Keratinocyte (primary cell): ENCODE data around the gene SCAP. TPM values are rescaled to one million over a fixed set of nuclear protein-coding genes. Genes with fewer than 3 reads are reported as not detected.

Experiments used
- DNase-seq: peaks from one replicate; pipeline ENCODE4 v3.0.0-alpha.2; 2011; ENCODE audit warnings: low read depth, missing footprints, low spot score
- FAIRE-seq: peaks from 2 replicates; lab custom pipeline; 2011; peaks lifted over from hg19 to GRCh38; lab: Jason Lieb, UNC
- H2AFZ ChIP-seq: 2 replicates; pipeline ENCODE4 v1.6.0; 2012; ENCODE audit warnings: low read length, control low read depth, inconsistent platforms; ENCODE audit not compliant: control insufficient read depth
- H3K27ac ChIP-seq: 2 replicates; pipeline ENCODE4 v1.5.1; 2011; ENCODE audit warnings: low read length; ENCODE audit not compliant: control insufficient read depth, insufficient read depth
- H3K27me3 ChIP-seq: 3 replicates; pipeline ENCODE4 v1.6.0; 2011; ENCODE audit warnings: low read length; ENCODE audit not compliant: control insufficient read depth, insufficient read depth; ENCODE audit errors: extremely low read depth
- H3K36me3 ChIP-seq, 2 experiments: 2 replicates in 1 of 2; 3 replicates in 1 of 2; pipeline ENCODE4 v1.5.1; 2011; ENCODE audit warnings: low read length in 2 of 2, mild to moderate bottlenecking in 1 of 2; ENCODE audit not compliant: control insufficient read depth in 2 of 2, insufficient read depth in 2 of 2; ENCODE audit errors: extremely low read depth in 1 of 2
- H3K4me1 ChIP-seq: 3 replicates; pipeline ENCODE4 v1.5.1; 2011; ENCODE audit warnings: low read length; ENCODE audit not compliant: control insufficient read depth, insufficient read depth; ENCODE audit errors: extremely low read depth
- H3K4me2 ChIP-seq: 3 replicates; pipeline ENCODE4 v1.6.0; 2011; ENCODE audit warnings: low read depth, low read length; ENCODE audit not compliant: control insufficient read depth, insufficient read depth; ENCODE audit errors: extremely low read depth
- H3K4me3 ChIP-seq, 3 experiments: fragments of 200-600 bp in 1 of 3; sonication (generic) in 1 of 3; 2 replicates in 2 of 3; 3 replicates in 1 of 3; pipeline ENCODE4 v1.5.1; 2011 to 2016; ENCODE audit warnings: low read length in 3 of 3, mild to moderate bottlenecking in 3 of 3, control low read depth in 2 of 3, inconsistent platforms in 1 of 3, low read depth in 1 of 3, mixed read lengths in 1 of 3, mixed run types in 1 of 3, moderate library complexity in 1 of 3; ENCODE audit not compliant: control insufficient read depth in 2 of 3, insufficient read depth in 2 of 3; ENCODE audit errors: extremely low read depth in 1 of 3
- H3K79me2 ChIP-seq: 2 replicates; pipeline ENCODE4 v1.6.0; 2012; ENCODE audit warnings: low read length; ENCODE audit not compliant: control insufficient read depth, insufficient read depth
- H3K9ac ChIP-seq: 3 replicates; pipeline ENCODE4 v1.6.0; 2011; ENCODE audit warnings: low read length; ENCODE audit not compliant: control insufficient read depth, insufficient read depth; ENCODE audit errors: extremely low read depth
- H3K9me1 ChIP-seq: 3 replicates; pipeline ENCODE4 v1.6.0; 2011; ENCODE audit warnings: low read length; ENCODE audit not compliant: control insufficient read depth, insufficient read depth; ENCODE audit errors: extremely low read depth
- H3K9me3 ChIP-seq: 2 replicates; pipeline ENCODE4 v1.5.1; 2012; ENCODE audit warnings: low read depth, low read length; ENCODE audit not compliant: control insufficient read depth
- H4K20me1 ChIP-seq: 3 replicates; pipeline ENCODE4 v1.6.0; 2011; ENCODE audit warnings: low read length; ENCODE audit not compliant: control insufficient read depth, insufficient read depth; ENCODE audit errors: extremely low read depth
- EZH2 ChIP-seq: IDR thresholded peaks from one replicate; pipeline ENCODE4 v1.6.1; 2012; ENCODE audit warnings: inconsistent platforms, mild to moderate bottlenecking, low read length, moderate library complexity
- dilution Hi-C: fragments of 300-500 bp; cut with MboI; formaldehyde crosslinking; loops from one replicate; pipeline ENCODE4 v1.7.0; 2020; ENCODE audit warnings: low sequenced_read_pairs; ENCODE audit not compliant: extremely low pct_ligation_motif_present
- polyA minus RNA-seq, 3 experiments: library from RNA; depleted of rRNA, polyadenylated mRNA; stranded (reverse); fragments of >200 nt; gene quantifications; 1 replicate in 1 of 3; 2 replicates in 1 of 3; 3 replicates in 1 of 3; pipeline ENCODE4 v1.2.3, GENCODE V29; 2011
- polyA plus RNA-seq, 5 experiments: library from polyadenylated mRNA; depleted of rRNA in 3 of 5; stranded (reverse) in 3 of 5; stranded (forward) in 1 of 5; unstranded in 1 of 5; fragments of >200 nt; gene quantifications; 1 replicate in 1 of 5; 2 replicates in 3 of 5; 3 replicates in 1 of 5; pipeline versions ENCODE4 v1.2.1 to v1.2.3, GENCODE V29; 2011 to 2012; ENCODE audit warnings: missing spikeins in 2 of 5, low read depth in 1 of 5, low replicate concordance in 1 of 5
- TF ChIP-seq, protein P1 (sequence below), 3 experiments: IDR thresholded peaks in 1 of 3; conservative IDR thresholded peaks in 1 of 3; optimal IDR thresholded peaks in 1 of 3; 2 replicates in 2 of 3; 3 replicates in 1 of 3; pipeline versions ENCODE3 to v1.5.1; 2011; ENCODE audit warnings: low read length in 3 of 3, mild to moderate bottlenecking in 3 of 3, moderate library complexity in 2 of 3, control low read depth in 1 of 3, inconsistent platforms in 1 of 3; ENCODE audit not compliant: insufficient read depth in 2 of 3; ENCODE audit errors: extremely low read depth in 1 of 3

Gene SCAP
- 17.7 to 21.5 TPM (median 18.5 TPM) in 3 replicates for polyA plus RNA-seq
- 16.6 TPM for polyA plus RNA-seq (2011; ENCODE audit: low read depth)
- 11.3 and 12.5 TPM in 2 replicates for polyA plus RNA-seq (2011; cell fraction: cytosol; rRNA removed)
- 51.5 and 60.3 TPM in 2 replicates for polyA plus RNA-seq (2011; cell fraction: nucleus; rRNA removed)
- polyA plus RNA-seq (2012; ENCODE audit: low replicate concordance), result 31.7 and 36.4 TPM in 2 replicates
- 69.4 to 123 TPM (median 73.6 TPM) in 3 replicates for polyA minus RNA-seq
- polyA minus RNA-seq (2011; cell fraction: cytosol; rRNA and poly(A)+ RNA removed), result 41.4 TPM
- 60.6 and 67.5 TPM in 2 replicates for polyA minus RNA-seq (2011; cell fraction: nucleus; rRNA and poly(A)+ RNA removed)

- dilution Hi-C loops, result no loop called here
- Histone ChIP-seq H3K36me3 (no peaks in the 10 kb centered on the region), H3K9ac (peak within 1 kb of the TSS; percentile 89), H3K27me3 (no peaks in the 10 kb centered on the region), H3K9me3 (no peaks in the 10 kb centered on the region), H3K4me1 (peaks cover 17% of the 10 kb centered on the region), H3K4me2 (peak within 1 kb of the TSS; percentile 83), H2AFZ (peak within 1 kb of the TSS; percentile 85), H3K79me2 (peaks cover 38% of the 10 kb centered on the region), H3K27ac (peak within 1 kb of the TSS; percentile 69), H3K4me3 (peak within 1 kb of the TSS; percentile 86 to 99 (median 97)), H3K9me1 (no peaks in the 10 kb centered on the region), H4K20me1 (no peaks in the 10 kb centered on the region)
- FAIRE-seq (no peak), DNase-seq (no peak)
- TF ChIP-seq, protein P1, sequence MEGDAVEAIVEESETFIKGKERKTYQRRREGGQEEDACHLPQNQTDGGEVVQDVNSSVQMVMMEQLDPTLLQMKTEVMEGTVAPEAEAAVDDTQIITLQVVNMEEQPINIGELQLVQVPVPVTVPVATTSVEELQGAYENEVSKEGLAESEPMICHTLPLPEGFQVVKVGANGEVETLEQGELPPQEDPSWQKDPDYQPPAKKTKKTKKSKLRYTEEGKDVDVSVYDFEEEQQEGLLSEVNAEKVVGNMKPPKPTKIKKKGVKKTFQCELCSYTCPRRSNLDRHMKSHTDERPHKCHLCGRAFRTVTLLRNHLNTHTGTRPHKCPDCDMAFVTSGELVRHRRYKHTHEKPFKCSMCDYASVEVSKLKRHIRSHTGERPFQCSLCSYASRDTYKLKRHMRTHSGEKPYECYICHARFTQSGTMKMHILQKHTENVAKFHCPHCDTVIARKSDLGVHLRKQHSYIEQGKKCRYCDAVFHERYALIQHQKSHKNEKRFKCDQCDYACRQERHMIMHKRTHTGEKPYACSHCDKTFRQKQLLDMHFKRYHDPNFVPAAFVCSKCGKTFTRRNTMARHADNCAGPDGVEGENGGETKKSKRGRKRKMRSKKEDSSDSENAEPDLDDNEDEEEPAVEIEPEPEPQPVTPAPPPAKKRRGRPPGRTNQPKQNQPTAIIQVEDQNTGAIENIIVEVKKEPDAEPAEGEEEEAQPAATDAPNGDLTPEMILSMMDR (optimal IDR thresholded peaks at IDR 0.05 in 1 of 3, IDR thresholded peaks at IDR 0.05 in 1 of 3, conservative IDR thresholded peaks at IDR 0.05 in 1 of 3; ENCODE audit: extremely low read depth in 1 of 3, insufficient read depth in 2 of 3, low read length in 3 of 3), result peak; percentile 56 to 92 (median 91)
- TF ChIP-seq EZH2, result no peak
Observed at GRCh38 chr3:47475570-47476329, at the start of gene SCAP. Gene SCAP, minus strand, starts transcription at chr3:47475941. Its CDS starts 32,948 bp downstream, at chr3:47442993.

DNA sequence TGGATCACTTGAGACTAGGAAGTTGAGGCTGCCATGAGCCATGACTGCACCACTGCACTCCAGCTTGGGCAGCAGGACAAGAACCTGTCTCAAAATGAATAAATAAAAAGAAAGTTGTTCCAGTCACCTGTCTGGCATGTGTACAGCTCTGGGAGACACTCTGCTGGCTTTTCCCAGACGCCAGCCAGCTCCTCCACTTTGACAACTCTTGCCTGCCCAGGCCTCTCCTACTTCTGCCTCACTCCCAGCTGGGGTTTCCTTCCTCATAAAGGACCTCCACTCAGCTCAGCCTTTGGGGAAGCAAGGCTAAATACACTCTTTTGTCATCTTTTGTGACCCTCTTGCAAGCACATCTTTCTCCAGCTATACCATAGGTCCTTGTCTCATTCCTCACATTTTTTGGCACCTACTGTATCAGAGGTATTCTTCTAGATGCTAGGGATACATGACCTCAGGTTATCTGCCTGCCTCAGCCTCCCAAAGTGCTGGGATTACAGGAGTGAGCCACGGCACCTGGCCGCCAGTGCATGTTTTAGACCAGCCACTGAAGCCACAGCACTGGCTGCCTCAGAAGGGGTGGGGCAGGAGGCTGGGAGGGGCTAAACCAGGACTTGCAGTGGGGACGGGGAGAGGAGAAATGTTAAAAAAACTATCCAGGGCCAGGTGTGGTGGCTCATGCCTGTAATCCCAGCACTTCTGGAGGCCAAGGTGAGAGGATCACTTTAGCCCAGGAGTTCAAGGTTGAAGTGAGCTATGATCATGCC, 47.8 kb upstream of the SCAP start:
- Histone ChIP-seq H2AFZ (no peak overlapping the region), H3K9me3 (no peaks in the 10 kb centered on the region), H3K9me1 (no peaks in the 10 kb centered on the region), H3K4me2 (no peak overlapping the region), H3K9ac (no peak overlapping the region), H3K4me3 (no peak overlapping the region), H3K79me2 (no peaks in the 10 kb centered on the region), H4K20me1 (no peaks in the 10 kb centered on the region), H3K27ac (no peak overlapping the region), H3K4me1 (peaks cover 12% of the 10 kb centered on the region), H3K27me3 (no peaks in the 10 kb centered on the region), H3K36me3 (no peaks in the 10 kb centered on the region)
- FAIRE-seq, result no peak
- TF ChIP-seq, protein P1 (optimal IDR thresholded peaks at IDR 0.05 in 1 of 3, IDR thresholded peaks at IDR 0.05 in 1 of 3, conservative IDR thresholded peaks at IDR 0.05 in 1 of 3; ENCODE audit: extremely low read depth in 1 of 3, insufficient read depth in 2 of 3, low read length in 3 of 3), result no peak
- TF ChIP-seq EZH2, result no peak
- dilution Hi-C loops, result no loop called here
- no peak for DNase-seq
